Left cardiac atrium (tissue), 4 donors: ENCODE results near the gene MEAF6. TPM values are rescaled to one million over a fixed set of nuclear protein-coding genes. Genes with fewer than 3 reads are reported as not detected.

ENCODE experiments used
- ATAC-seq, 2 donors: fragments of 200-7000 bp; cut with Tn5 transposase; one replicate each; pipeline ENCODE4 v1.9.1; 2020; ENCODE audit warnings: mild to moderate bottlenecking in 2 of 2, moderate library complexity in 2 of 2
- DNase-seq: peaks from one replicate; pipeline ENCODE4 v3.0.0-alpha.2; 2020
- intact Hi-C, 2 donors: fragments of 100-400 bp; cut with DNase I; formaldehyde crosslinking; loops; one replicate each; pipeline versions ENCODE4 v1.14.1 to v1.15.1; 2022 to 2023
- total RNA-seq, 2 donors: library from RNA; stranded (reverse); fragmentation: NEBNext Ultra II Directional; extraction: Animal tissue kit (Norgen Biotek cat#: 25700); gene quantifications; one replicate each; pipeline ENCODE4 v1.2.1, GENCODE V29; 2021
- donor health status: DM: no; HTN: yes; CAD: no.
- donor health status: DM: no; HTN: yes; CAD: no; lungs with severe emphysema.
- donor health status: DM: yes; HTN: yes; CAD: no.
- donor health status: Dilated cardiomyopathy.

Gene MEAF6
- total RNA-seq, 2 donors from 2014 or later = 34.6 to 36.4 TPM

DNA sequence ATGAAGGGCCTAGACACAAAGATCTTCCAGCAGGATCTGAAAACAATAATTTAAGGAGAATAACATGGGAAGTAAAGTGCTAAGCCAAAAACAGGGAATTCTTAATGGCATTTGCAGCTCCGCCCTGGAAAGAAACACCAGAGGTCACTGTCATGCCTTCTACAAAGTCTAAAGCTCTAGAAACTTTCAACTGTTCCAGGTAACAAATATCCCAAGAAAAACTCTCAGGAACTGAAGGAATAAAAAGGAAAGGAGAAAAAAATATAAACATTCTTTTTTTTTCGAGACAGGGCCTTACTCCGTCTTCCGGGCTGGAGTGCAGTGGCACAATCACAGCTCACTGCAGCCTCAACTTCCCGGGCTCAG is 27.0 kb downstream of the MEAF6 start:
- DNase-seq (no peak), ATAC-seq (no peak)
- intact Hi-C loops = loop anchor here in 1 of 2 donors (2.0 kb wide), 1 partner anchor 33 kb away; no protein-coding TSS in a partner anchor

DNA sequence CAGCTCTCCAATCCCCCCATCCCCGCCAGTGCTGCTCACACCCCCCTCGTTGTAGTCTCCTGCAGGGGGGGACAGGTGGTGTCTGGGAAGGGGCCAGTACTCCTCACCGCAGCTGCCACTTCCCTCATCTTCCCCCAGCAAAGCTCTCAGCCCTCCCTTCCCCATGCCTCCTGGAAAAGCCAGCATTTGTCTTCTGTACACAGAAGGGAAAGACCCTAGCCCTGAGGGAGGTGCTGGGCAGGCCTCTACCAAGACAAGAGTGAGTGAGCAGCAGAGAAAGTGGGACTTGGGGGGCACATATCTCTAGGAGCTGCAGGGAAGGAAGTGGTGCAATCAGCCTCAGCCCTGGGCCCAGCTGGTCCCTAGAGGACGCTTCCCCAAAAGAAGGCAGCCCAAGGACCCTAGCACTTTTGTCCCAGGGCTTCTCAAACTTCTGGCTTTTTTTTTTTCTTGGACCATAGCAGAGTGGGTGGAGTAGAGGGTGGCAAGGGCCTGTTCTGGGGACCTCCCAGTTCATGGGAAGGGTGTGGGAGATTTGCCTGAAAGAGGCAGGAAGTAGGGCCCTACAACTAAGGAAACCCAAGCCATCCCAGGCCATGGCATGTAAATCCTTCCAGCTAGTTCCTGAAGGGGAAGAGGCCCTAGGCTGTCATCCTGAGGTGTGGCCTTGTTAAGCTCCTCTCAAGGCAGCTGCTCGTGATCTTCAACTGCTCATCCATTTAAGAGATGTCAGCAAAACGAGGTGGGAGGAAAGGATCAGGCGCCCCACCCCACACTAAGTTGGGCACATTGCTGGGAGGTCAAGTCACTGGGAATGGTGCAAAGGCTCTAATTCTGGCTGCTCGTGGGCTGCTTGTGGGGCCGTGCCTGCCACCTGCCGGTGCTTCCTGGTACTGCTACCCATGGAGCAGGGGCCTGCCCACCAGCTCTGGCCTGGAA is 27.6 kb downstream of the MEAF6 start:
- intact Hi-C loops = loop anchor here in 1 of 2 donors (2.0 kb wide), 1 partner anchor 32 kb away; no protein-coding TSS in a partner anchor
- DNase-seq = peak; percentile 85
- peak; percentile 55 to 67 for ATAC-seq

DNA sequence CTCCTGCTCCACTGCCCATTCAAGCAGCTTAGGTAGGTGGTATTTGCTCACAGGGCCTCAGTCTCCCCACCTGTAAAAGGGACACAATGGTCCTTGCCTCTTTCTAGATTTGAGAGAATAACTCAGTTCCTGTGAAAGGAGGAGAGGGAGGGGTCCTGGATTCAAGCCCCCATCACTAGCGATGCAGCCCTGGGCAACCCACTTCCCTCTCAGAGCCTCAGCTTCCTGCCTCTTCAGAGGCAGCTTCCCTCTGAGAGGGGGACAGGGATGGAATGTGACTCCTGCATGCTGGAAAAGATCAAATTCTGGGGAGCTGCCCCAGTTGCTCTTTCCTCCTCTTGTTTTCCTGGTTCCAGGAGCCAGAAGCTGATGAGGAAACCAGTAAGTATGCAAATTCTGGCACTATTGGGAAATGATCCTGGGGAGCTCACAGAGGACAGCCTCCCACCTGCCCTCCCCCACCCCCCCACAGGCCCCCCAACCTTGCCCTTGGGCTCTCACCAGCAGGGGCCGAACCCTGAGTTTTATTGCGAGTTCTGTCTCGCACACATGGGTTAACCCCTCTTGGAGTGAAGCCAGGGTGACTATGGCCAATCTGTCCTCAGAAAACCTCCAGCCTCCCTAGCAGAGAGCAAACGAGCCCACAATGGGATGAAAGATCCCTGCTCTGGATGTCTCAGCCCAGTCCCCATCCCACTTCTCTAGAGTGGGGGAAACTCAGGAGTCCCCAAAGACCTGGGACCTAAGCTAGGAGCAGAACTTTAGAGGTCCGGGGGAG is 28.5 kb downstream of the MEAF6 start:
- peak; percentile 4 to 21 for ATAC-seq
- intact Hi-C loops = loop anchor here in 1 of 2 donors (2.0 kb wide), 1 partner anchor 31 kb away; no protein-coding TSS in a partner anchor

DNA sequence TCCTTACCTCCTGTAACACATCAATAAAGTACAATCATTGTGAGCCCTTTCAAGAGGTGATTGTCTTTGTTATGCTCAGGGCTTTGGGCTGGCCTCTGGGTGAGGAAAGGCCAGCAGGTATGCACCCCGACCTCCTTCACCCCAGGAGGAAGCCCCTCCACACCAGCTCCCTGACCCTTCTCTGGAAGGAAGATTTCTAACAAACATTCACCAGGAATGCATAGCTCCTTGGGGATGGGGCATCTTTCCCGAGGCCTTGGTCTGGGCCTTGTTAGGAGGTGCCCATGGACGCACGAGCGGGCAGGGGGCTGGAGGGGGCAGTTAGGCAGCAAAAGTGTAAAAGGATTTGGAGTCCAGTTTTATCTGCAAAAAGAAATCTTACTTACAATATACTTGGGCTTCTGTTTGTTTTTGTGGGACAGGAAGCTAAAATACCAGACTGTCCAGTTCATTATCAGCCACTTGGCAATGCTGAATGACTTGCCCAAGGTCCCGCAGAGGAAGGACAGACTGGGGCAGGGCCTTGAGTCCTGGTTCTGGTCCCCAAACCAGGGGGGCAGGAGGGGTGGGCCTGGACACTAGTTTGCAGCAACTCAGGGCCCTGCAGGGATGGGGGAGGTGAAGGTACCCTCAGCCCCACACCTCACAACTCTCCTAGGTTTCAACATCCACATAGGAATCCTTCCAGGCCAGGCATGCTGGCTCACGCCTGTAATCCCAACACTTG is 30.1 kb downstream of the MEAF6 start:
- peak; percentile 32 for DNase-seq
- intact Hi-C loops = no loop called here
- no peak for ATAC-seq

More for the DNA sequence above, 28.5 kb downstream of the MEAF6 start:
- DNase-seq = peak; percentile 31

DNA sequence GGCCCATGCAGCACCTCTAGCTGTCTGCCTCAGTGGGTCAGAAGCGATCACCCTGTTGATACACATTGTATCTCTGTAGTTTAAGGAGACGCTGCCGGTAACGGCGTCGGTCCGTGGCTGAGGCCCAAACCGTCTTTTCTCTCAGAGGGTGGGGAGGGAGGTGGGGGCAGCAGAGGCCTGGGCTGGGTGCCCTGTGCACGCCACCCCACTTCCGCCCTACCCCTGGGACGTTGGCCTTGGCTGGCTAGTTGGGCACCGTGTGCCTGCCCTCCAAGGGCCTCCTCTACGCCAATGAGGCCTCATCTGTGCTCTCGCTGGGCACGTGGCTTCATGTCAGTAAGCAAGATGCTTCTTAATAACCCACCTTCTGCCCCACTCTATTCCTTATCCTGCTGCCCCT is 30.8 kb downstream of the MEAF6 start:
- DNase-seq = no peak
- intact Hi-C loops = no loop called here
- no peak for ATAC-seq

DNA sequence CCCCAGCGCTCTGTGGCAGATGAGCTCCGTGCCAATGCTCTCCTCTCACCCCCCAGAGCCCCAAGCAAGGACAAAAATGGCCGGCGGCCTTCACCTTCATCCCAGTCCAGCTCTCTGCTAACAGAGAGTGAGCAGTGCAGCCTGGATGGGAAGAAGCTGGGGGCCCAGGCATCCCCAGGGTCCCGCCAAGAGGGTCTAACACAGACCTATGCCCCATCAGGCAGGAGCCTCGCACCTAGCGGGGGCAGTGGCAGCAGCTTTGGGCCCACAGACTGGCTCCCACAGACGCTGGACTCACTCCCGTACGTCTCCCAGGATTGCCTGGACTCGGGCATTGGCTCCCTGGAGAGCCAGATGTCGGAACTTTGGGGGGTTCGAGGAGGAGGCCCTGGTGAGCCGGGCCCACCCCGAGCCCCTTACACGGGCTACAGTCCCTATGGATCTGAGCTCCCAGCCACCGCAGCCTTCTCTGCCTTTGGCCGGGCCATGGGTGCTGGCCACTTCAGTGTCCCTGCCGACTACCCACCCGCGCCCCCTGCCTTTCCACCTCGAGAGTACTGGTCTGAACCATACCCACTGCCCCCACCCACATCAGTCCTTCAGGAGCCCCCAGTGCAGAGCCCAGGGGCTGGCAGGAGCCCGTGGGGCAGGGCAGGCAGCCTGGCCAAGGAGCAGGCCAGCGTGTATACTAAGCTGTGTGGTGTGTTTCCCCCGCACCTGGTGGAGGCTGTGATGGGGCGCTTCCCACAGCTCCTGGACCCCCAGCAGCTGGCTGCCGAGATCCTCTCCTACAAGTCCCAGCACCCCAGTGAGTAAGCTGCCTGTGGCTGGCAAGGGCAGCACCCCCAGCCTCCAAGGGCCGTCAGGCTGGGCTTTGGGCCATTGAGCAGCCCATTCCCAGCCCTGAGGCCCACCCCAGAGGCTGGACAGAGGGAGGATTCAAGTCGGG is 31.5 kb downstream of the MEAF6 start:
- DNase-seq = no peak
- intact Hi-C loops = no loop called here

DNA sequence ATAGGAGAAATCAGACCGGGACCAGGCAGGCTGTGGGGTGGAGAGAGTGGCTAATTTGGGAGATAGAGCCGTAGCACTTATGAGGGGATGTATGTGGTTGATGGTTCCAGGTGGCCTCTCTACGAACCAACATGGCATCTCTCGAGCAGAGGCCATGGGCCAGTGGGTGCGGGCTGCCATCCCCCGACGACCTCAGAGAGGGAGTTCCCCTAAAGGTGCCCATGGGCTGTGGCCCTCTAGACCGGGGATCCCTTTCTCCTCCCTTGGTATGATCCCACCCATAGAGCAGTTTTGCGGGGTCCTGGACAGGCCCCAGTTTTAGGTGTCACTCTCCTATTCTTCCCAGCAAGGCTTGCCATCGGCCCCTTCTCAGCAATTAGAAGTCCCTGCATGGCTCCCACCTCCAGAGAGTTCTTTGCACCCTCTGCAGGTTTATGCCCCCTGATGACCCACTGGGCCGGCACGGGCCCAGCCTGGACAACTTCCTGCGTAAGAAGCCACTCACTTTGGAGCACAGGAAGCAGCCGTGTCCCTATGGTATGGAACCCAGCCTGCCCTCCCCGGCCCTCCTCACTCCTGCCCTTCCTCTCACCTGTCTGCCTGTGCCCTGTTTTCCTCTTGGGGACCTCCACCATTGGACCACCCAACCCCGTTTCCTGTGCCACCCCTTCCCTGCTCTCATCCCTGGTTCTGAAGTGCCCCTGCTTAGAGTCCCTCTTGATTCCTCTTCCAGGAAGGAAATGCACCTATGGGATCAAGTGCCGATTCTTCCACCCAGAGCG is 32.4 kb downstream of the MEAF6 start:
- DNase-seq = no peak
- ATAC-seq = no peak
- intact Hi-C loops = no loop called here

More for the DNA sequence above, 31.5 kb downstream of the MEAF6 start:
- ATAC-seq = no peak

DNA sequence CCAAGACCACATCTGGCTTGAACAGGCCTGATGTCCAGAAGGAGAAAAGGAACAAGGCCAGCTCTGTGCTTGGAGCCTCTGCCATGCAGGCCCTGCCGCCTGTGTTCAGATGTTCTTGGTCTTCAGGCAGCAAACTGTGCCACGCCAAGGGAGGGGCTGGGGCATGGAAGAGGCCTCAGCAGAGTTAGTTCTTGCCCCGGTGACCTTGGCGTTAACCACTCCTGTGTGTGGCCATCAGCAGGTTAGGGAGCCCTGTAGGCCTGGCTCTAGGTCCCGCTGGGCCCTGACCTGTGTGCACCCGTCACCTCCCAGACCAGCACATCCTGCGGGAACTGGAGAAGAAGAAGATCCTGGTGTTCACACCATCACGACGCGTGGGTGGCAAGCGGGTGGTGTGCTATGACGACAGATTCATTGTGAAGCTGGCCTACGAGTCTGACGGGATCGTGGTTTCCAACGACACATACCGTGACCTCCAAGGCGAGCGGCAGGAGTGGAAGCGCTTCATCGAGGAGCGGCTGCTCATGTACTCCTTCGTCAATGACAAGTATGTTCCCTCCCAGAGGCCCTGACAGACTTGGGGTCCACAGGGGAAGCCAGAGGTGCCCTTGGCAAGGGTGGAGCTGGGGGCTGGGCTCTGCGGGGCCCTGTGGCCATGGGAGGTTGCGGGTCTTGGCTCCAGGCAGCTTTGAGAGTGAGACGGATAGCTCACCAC is 33.1 kb downstream of the MEAF6 start:
- DNase-seq = no peak
- intact Hi-C loops = no loop called here
- no peak for ATAC-seq

DNA sequence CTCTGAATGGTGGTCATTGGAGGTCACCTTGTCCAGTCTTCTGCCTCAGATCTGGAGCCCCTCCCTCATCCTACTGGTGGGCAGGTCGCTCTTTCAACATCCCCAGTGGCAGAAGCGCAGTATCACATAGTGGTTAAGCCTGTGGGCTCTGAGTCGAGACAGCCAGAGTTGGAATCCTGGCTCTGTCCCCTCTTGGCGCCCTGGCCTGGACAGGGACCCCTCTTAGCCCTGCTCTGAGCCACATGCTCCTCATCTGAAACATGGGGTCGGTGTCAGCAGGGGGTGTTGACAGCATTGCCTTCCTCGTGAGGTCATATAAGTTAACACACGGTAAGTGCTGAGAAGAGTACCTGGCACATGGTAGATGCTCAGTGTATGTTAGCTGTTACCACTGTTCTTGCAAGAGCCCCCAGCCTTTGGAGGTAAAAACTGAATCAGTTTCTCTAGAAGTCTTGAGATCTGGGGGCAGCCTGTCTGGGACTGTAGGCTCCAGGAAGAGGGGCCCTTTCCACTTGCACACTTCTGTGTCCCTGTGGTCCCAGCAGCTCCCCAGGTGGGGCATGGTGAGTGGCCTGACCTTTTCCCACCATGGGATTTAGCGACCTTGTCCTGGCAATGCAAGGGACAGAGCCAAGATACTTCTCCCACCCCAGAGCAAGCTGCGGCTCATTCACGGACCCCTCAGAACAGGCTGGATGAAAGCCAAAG is 33.8 kb downstream of the MEAF6 start:
- ATAC-seq (no peak), DNase-seq (no peak)
- intact Hi-C loops = no loop called here

DNA sequence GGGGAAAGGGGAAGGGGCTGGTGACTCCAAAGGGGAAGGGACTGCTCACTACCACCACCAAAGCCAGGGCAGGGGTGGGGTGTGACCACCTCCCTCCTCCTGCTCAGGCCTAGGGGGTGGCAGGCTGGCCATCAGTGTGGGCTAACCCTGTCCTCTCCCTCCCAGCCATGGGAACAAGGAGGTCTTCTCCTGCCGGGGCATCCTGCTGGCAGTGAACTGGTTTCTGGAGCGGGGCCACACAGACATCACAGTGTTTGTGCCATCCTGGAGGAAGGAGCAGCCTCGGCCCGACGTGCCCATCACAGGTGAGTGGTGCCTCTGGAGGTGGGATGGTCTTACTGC is 34.5 kb downstream of the MEAF6 start:
- DNase-seq (peak; percentile 34), ATAC-seq (no peak)
- intact Hi-C loops = no loop called here

DNA sequence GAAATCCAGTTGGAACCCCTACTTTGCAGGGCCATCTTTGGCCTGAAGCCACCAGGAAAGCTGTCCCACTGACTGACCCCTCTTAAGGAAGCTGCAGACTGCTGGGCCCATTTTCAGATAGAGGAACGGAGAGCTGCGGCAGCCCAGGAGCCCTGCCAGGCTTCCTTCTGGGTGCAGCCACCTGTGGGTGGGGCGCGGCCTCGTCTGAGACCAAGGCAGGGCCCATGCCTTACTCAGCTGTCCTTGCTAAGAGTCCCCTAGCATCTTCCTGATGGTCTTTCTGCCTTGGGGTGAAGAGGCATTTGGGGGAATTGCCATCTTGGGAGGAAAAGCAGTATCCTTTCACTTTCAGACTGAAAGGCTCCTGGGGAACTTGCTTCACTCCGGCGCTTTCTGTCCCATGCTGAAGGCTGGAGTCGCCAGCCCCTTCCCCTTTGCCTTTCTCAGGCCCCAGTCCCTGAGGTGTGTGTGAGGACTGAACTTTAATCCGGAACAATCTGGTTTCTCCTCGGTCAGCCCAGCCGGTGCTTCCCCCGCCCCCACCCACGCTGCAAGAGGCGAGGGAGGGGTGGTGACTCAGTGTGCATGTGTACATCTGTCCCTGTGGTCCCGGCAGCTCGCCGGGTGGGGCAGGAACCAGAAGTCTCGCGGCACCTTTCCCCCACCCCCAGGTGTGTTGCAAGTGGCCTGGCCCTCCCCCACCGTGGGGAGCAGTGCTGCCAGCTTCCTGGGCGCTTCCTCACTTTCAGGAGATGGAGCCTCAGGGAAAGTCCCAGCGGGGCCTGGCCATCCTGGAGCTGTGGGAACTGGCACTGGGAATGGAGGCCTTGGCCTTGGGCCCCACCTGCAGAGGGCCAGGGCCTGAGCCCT is 35.1 kb downstream of the MEAF6 start:
- intact Hi-C loops = no loop called here
- DNase-seq (peak; percentile 87), ATAC-seq (peak; percentile 34 to 56)

DNA sequence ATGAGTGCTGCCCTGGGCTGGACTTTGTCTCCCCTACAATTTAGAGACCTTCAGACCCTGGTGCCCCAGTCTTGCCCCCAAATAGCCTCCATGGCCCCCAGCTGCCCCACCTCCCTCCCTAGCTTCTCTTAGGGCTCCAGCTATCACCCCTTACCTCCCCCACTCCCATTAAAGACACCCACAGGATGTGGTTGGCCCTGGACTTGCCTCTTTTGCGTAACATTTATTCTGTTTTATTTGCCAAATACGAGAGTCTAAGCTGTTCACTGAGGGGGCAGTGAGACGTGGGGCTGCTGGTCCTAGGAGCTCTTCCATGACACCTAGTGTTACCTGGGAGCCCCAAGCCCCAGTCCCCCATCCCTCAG is 35.7 kb downstream of the MEAF6 start:
- intact Hi-C loops = no loop called here
- no peak for ATAC-seq
- DNase-seq = no peak

DNA sequence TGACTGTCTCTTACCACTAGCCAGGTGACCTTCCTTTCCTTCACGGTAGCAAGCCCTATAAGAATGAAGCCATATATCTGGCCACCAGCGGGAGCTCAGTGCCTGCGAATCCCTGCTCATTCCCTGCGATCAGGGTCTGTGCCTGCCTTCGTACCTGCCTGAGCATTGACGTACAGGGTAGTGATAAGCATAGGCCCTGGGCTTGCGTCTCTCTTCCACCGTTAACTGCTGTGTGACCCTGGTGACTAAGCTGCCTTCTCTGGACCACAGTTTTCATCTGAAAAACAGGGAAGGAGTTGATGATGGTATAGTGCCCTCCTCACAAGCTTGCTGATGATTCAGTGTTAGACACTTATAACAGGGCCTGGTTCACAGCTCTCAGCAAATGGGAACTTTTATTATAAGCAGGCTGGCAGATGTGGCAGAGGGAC is 36.1 kb downstream of the MEAF6 start:
- DNase-seq (no peak), ATAC-seq (no peak)

DNA sequence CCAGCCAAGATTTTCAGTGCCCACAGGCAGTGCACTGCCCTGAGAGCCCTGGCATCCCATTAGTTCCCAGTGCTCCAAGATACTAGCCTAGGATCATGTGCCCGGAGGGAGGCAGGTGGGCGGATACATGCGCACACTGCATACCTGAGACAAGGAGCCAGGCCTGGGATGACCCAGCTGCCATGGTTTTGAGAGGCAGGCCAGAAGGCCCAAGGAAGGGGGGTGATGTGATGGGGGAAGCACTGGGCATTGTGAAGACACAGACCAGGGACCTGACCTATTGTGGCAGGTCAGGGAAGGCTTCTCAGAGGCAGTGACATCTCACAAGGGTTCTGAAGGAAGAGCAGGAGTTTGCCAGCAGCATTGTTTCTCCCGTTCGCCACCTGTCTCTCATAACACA is 36.6 kb downstream of the MEAF6 start:
- ATAC-seq = no peak
- DNase-seq = no peak
- intact Hi-C loops = no loop called here

More for the DNA sequence above, 36.1 kb downstream of the MEAF6 start:
- intact Hi-C loops = no loop called here

DNA sequence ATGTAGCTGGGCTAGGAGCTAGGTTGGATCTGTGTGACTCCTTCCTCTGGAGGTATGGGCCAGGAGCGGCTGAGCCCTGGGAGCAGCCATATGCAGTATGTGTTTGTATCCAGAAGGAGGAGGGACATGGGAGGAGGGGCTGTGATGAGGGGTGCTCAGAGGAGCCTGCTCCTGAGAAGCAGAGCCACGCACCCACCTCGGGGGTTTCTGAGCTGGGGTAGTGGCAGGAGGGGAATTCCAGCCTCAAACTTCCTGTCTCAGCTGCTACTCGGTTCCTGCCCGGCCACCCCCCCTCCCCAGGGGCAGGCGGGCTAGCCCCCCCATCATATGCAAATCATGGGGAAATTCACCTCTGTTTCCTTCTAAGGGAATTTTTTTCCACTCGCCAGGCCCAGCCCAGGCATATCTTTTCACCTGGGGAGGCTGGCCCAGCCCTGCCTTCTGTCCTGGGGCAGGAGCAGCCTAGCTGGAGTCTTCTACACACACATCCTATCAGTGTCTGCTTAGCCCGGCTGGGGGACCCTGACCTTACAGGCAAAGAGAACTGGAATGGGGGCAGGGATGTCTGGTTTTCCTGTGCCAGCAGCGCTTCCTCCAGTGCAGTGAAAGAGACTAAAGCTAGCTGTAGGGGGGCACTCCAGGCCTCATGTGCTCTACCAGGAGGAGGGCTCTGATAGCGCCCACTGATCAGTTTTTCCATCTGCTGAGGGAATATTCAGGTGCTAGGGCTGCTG is 37.2 kb downstream of the MEAF6 start:
- intact Hi-C loops = no loop called here
- ATAC-seq (peak in 1 of 2 donors; percentile 0), DNase-seq (peak; percentile 47)
